SK-N-MC (cell line): Measurements from ENCODE around the gene ZNF484.
"Not testable (repeated sequence)": the region's sequence is repeated elsewhere in the genome, so short reads cannot be mapped to it uniquely, and the experiment has no call there.

Experiments
- DNase-seq: peaks from one replicate; pipeline ENCODE4 v3.0.0-alpha.2; 2011; ENCODE audit warnings: low read depth, low spot score
- H3K27ac ChIP-seq: fragments of 200-600 bp; sonication (generic); 2 replicates; pipeline ENCODE4 v1.5.1; 2016; ENCODE audit warnings: mixed run types
- H3K36me3 ChIP-seq: fragments of 200-600 bp; sonication (generic); 2 replicates; pipeline ENCODE4 v1.6.1; 2017; ENCODE audit warnings: antibody characterized with exemption, low read length, mixed read lengths; ENCODE audit not compliant: insufficient read depth
- H3K4me3 ChIP-seq: fragments of 200-600 bp; sonication (generic); 2 replicates; pipeline ENCODE4 v1.5.1; 2016
- H3K9ac ChIP-seq: fragments of 200-600 bp; sonication (generic); 2 replicates; pipeline ENCODE4 v1.8.0; 2017; ENCODE audit warnings: mixed run types, mixed read lengths; ENCODE audit not compliant: insufficient read length
- H3K9me3 ChIP-seq: fragments of 200-600 bp; sonication (generic); 2 replicates; pipeline ENCODE4 v1.6.1; 2017; ENCODE audit warnings: low read depth, mild to moderate bottlenecking, antibody characterized with exemption, low read length, moderate library complexity, mixed read lengths
- EZH2 ChIP-seq: fragments of 200-600 bp; sonication (generic); IDR thresholded peaks from one replicate; pipeline ENCODE4 v1.6.1; 2017; ENCODE audit warnings: antibody characterized with exemption
- FOXP2 ChIP-seq: optimal IDR thresholded peaks from 2 replicates; pipeline ENCODE3; 2011; ENCODE audit warnings: mild to moderate bottlenecking, moderate library complexity; ENCODE audit not compliant: insufficient read depth; ENCODE audit errors: extremely low read length, control extremely low read depth
- POLR2AphosphoS5 ChIP-seq: IDR thresholded peaks from 2 replicates; pipeline ENCODE4 v1.6.1; 2012; ENCODE audit warnings: mild to moderate bottlenecking, low read depth, low read length, borderline replicate concordance

Gene ZNF484

GRCh38 chr9:92807757-92808725 lies 69.8 kb downstream of the ZNF484 start:
- no peak overlapping the region for H3K9ac ChIP-seq
- no peak for DNase-seq
- peak; percentile 30 for TF ChIP-seq EZH2
- TF ChIP-seq FOXP2 = no peak
- TF ChIP-seq POLR2AphosphoS5 = no peak
- no peaks in the 10 kb centered on the region for H3K36me3 ChIP-seq
- H3K4me3 ChIP-seq = no peak overlapping the region
- no peaks in the 10 kb centered on the region for H3K9me3 ChIP-seq
- no peak overlapping the region for H3K27ac ChIP-seq

DNA sequence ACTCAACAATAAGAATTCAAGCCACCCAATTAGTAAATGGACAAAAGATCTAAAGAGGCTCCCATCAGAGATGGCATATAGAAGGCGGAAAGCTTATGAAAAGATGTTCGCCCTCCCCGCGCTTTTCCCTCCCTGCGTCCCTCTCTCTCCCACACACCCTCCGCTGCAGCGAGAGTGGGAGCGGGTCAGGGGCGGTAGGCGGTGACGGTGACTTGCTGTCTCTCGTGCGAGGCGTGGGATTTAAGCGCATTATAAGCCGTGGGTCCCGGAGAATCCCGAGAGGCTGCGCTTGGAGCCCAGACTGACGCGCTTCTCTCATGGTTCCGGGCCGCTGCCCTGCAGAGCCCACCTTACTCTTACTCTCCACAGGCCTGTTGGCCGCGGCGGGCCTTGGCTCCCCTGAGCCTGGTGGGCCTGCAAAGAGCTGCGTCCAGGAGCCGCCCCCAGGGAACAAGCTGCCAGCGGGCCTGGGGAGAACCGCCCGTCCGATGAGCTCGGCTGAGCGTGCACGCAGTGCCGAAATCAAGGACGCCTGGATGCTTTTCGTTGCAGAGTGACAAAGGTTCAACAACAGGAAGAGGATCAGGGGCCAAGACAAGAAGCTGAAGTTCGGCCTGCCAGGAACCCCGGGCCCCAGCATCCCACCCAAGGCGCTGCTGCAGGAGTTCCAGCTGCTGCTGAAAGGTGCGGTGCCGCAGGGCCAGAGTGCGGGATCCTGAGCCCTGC lies 70.6 kb downstream of the ZNF484 start:
- H3K4me3 ChIP-seq = no peak overlapping the region

GRCh38 chr9:92804727-92805126 lies 73.1 kb downstream of the ZNF484 start:
- DNase-seq = no peak
- no peak overlapping the region for H3K27ac ChIP-seq
- no peak overlapping the region for H3K4me3 ChIP-seq
- TF ChIP-seq FOXP2 (no peak), EZH2 (no peak), POLR2AphosphoS5 (no peak)
- no peaks in the 10 kb centered on the region for H3K36me3 ChIP-seq
- no peaks in the 10 kb centered on the region for H3K9me3 ChIP-seq
- H3K9ac ChIP-seq = no peak overlapping the region

More for the DNA sequence above, 70.6 kb downstream of the ZNF484 start:
- Histone ChIP-seq H3K36me3 (no peaks in the 10 kb centered on the region), H3K9me3 (no peaks in the 10 kb centered on the region), H3K27ac (no peak overlapping the region), H3K9ac (no peak overlapping the region)
- DNase-seq = no peak
- TF ChIP-seq FOXP2 = no peak
- TF ChIP-seq POLR2AphosphoS5 = no peak
- peak; percentile 83 for TF ChIP-seq EZH2

GRCh38 chr9:92798358-92798757 lies 79.5 kb downstream of the ZNF484 start:
- no peak overlapping the region for H3K27ac ChIP-seq
- no peak overlapping the region for H3K4me3 ChIP-seq
- H3K9me3 ChIP-seq = no peaks in the 10 kb centered on the region
- no peaks in the 10 kb centered on the region for H3K36me3 ChIP-seq
- no peak for DNase-seq
- no peak for TF ChIP-seq POLR2AphosphoS5
- TF ChIP-seq FOXP2 = no peak
- TF ChIP-seq EZH2 = no peak
- no peak overlapping the region for H3K9ac ChIP-seq

DNA sequence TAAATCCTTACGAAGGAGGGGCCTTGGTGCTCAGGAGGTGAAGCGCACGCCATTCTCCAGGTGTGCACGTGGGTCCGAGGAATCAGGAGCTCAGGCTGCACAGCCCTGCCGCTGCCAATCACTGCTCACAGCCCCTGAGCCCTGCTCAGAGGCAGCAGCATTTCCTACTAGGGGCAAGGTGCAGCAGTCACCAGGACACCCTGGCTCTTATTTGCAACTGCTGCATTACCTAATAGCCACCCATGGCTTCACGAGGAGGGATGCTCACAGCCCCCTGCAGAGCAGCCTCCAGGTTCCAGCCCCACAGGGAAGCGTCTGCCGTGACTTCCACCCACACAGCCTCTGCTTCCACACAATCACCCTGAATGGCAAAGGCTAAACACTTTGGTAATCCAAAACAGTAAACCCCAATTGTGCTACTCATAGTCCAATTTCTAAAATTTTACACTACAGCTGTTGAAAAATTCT lies 81.5 kb downstream of the ZNF484 start:
- not testable (repeated sequence) for H3K9me3 ChIP-seq, H3K9ac ChIP-seq, H3K4me3 ChIP-seq, H3K36me3 ChIP-seq, DNase-seq, H3K27ac ChIP-seq

- H3K9ac ChIP-seq = no peak overlapping the region
These were observed 82.1 kb downstream of the ZNF484 start for GRCh38 chr9:92795598-92796336.

More at GRCh38 chr9:92795598-92796336, 82.1 kb downstream of the ZNF484 start:
- H3K4me3 ChIP-seq = no peak overlapping the region
- DNase-seq = no peak
- H3K36me3 ChIP-seq = no peaks in the 10 kb centered on the region
- H3K9me3 ChIP-seq = no peaks in the 10 kb centered on the region
- TF ChIP-seq POLR2AphosphoS5 (no peak), FOXP2 (no peak), EZH2 (no peak)
- H3K27ac ChIP-seq = no peak overlapping the region
